ENCODE results near the gene WWOX.

The WWOX gene

GRCh38 chr16:78106686-78107085 lies 7.2 kb downstream of the WWOX start:
- DNase-seq: no peak

GRCh38 chr16:78108451-78108850 lies 9.0 kb downstream of the WWOX start:
- no peak for DNase-seq

GRCh38 chr16:78113258-78113657 lies 13.8 kb downstream of the WWOX start:
- no peak for DNase-seq

- no peak for DNase-seq
Measured at GRCh38 chr16:78115659-78116058, 16.2 kb downstream of the WWOX start.

- DNase-seq: no peak
Measured at GRCh38 chr16:78116946-78117345, 17.5 kb downstream of the WWOX start.

GRCh38 chr16:78117391-78117790 lies 17.9 kb downstream of the WWOX start:
- DNase-seq: no peak

GRCh38 chr16:78118469-78119025 lies 19.1 kb downstream of the WWOX start:
- DNase-seq: no peak

- DNase-seq: no peak
Measured at GRCh38 chr16:78122774-78123315, 23.4 kb downstream of the WWOX start.

- DNase-seq: no peak
Measured at GRCh38 chr16:78125112-78125844, 25.8 kb downstream of the WWOX start.

GRCh38 chr16:78126662-78127061 lies 27.2 kb downstream of the WWOX start:
- DNase-seq: no peak

- DNase-seq: no peak
Measured at GRCh38 chr16:78127130-78127529, 27.7 kb downstream of the WWOX start.

- no peak for DNase-seq
Measured at GRCh38 chr16:78128913-78129312, 29.5 kb downstream of the WWOX start.

GRCh38 chr16:78129349-78129748 lies 29.9 kb downstream of the WWOX start:
- no peak for DNase-seq

GRCh38 chr16:78130083-78130608 lies 30.7 kb downstream of the WWOX start:
- DNase-seq: no peak

GRCh38 chr16:78130950-78131349 lies 31.5 kb downstream of the WWOX start:
- DNase-seq: no peak

- no peak for DNase-seq
Measured at GRCh38 chr16:78133919-78134318, 34.5 kb downstream of the WWOX start.

GRCh38 chr16:78134944-78135619 lies 35.6 kb downstream of the WWOX start:
- DNase-seq: no peak

GRCh38 chr16:78137179-78137578 lies 37.7 kb downstream of the WWOX start:
- DNase-seq: no peak

GRCh38 chr16:78137782-78138616 lies 38.5 kb downstream of the WWOX start:
- no peak for DNase-seq

GRCh38 chr16:78140818-78141466 lies 41.5 kb downstream of the WWOX start:
- no peak for DNase-seq

- no peak for DNase-seq
Measured at GRCh38 chr16:78142788-78143187, 43.3 kb downstream of the WWOX start.

GRCh38 chr16:78146807-78147206 lies 47.4 kb downstream of the WWOX start:
- DNase-seq: no peak
